GM19395 (cell line): ENCODE results near the gene SNX5.
A peak's percentile ranks its signal among the peaks of the same experiment; 100 is the strongest.

Source experiments
- ATAC-seq: cut with Tn5 transposase; IDR thresholded peaks from one replicate; pipeline ENCODE4 v1.9.1; 2021; ENCODE audit warnings: mild to moderate bottlenecking, moderate library complexity; ENCODE audit not compliant: unreplicated experiment

SNX5 gene

DNA sequence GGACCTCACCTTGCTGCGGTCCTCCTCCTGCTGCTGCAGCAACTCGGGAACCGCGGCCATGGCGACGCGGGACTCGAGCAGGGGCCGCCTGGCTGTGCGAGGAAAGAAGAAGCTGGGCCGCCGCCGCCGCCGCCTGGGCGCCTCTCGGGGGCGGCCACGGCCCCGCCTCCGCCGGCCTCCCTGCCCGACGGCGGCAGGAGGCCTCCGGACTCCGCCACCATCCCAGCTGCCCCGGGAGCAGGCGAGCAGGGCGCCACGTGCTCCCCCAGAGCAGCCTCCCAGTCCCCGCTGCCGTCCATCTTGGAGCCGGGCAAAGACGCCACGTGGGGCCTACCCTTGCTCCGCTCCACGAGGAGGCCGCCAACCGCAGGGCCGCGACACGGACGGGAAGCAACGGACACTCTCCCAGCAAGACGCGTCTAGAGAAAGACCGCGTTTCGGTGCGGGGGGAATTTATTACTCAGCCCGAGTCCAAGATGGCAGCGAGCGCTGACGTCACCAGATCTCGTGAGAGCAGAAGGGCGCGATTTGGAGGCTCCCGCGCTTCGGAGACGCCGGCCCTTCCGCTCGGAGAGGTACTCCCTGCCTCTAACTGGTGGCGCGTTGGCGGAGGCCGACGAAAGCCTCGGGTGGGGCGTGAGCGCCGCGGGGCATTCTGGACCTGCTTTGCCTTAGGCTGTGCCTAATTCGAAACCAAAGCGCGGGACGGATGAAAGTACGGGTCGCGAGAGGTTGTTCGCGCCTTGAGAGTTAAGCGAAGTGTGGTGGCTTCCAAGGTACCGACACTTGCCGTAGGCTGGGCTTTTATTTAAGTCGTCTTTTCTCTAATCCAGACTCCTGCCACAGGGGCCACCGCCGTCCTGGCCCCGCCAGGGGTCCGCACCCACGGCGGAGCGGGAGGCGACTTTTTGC lies at the start of gene SNX5, which contains the start of gene MGME1:
TSS of gene SNX5 (minus strand) at position 429 of the 912 bp plus-strand sequence. CDS start at position 60, 369 bp downstream.
TSS of gene MGME1 (plus strand) at position 653 of the 912 bp plus-strand sequence. CDS start 842 bp downstream, outside the sequence.
- peak; percentile 75 for ATAC-seq

DNA sequence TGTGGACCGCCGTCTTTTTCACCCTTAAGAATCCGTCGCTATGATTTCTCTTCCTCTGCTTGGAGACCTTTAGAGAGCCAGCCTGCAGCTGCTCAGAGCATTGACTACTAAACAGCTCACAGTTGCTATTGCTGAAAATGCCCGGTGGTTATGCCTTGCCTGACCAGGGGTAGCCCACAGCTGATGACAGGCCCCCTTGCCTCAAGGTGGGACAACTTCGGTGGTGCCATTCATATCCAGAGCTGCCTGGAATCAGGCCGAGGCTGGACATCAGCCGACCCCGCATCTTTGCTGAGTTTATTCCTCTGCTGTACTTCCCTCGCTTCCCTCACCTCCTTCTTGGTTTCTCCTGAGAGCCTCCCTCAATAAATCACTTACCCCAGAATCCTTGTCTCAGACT lies 49.5 kb upstream of the SNX5 start:
- ATAC-seq, result no peak

DNA sequence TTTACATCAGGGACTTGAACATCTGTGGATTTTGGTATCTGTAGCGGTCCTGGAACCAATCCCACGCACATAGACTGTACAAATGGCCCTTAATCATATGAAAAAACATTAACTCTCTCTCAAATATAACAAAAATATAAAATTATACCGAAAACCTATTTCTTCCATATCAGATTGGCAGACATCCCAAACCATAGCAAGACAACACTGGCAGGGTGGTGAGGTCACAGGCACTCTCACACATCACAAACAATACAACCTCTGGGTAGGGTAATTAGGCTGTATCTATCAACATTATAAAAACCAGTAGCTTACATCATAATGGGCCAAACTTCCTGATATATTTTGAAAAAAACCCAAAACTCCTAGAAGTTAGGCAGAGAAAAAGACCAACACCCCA lies 48.2 kb upstream of the SNX5 start:
- ATAC-seq, result no peak

DNA sequence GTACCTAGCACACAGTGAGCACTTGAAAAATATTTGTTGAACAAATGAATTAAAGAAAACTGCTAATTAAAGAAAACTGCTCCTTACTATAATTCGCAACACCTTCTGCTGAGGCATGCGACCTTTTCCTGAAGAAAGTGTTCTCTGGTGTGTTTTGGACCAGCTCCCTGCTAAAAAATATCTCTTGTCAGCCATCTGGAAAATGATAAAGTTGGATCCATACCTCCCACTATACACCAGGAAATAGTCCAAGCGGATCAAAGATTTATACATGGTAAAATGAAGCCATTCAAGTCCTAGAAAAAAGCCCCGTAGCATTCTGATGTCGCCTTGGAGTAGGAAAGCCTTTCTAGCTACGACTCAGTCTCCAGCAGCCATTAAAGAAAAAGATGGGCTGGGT lies 45.8 kb upstream of the SNX5 start:
- no peak for ATAC-seq

DNA sequence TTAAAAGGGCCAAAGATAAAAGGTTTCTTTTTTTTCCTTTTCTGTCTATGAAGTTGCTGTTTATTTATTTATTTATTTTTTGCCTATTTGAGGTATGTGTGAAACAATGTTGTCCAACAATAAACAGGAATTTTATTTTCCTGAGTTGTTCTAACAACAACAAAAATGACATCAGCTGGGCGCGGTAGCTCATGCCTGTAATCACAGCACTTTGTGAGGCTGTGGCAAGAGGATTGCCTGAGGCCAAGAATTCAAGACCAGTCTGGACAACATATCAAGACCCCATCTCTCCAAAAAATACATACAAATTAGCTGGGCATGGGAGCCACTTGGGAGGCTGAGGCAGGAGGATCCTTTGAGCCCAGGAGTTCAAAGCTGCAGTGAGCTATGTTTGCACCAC lies 44.3 kb upstream of the SNX5 start:
- ATAC-seq, result no peak

DNA sequence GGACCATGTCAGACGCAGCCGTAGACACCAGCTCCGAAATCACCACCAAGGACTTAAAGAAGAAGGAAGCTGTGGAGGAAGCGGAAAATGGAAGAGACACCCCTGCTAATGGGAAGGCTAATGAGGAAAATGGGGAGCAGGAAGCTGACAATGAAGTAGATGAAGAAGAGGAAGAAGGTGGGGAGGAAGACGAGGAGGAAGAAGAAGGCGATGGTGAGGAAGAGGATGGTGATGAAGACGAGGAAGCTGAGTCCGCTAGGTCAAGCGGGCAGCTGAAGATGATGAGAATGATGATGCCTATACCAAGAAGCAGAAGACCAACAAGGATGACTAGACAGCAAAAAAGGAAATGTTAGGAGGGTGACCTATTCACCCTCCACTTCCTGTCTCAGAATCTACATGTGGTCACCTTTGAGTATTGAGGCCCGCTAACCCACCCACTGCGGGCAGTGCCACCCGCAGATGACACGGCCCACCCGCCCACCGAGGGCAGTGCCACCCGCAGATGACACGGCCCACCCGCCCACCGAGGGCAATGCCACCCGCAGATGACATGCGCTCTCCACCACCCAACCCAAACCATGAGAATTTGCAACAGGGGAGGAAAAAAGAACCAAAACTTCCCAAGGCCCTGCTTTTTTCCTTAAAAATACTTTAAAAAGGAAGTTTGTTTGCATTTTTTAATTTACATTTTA lies 43.5 kb upstream of the SNX5 start:
- no peak for ATAC-seq

DNA sequence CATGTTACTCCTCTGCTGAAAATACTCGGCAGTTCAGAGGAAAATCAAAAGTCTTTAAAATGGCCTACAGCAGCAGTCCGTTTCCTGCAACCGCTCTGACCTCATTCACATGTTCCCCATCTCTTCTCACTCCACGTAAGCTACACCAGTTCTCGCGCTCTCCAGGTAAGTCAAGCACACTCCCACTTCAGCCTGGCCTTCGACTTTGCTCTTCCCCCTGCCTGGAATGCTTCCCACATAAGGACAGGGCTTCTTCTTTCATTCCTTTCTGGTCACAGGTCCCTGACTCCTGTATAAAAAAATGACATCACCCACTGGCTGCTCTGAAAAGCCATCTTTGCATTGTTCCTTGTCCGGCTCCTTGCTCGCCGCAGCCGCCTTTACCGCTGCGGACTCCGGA lies 42.9 kb upstream of the SNX5 start:
- no peak for ATAC-seq

DNA sequence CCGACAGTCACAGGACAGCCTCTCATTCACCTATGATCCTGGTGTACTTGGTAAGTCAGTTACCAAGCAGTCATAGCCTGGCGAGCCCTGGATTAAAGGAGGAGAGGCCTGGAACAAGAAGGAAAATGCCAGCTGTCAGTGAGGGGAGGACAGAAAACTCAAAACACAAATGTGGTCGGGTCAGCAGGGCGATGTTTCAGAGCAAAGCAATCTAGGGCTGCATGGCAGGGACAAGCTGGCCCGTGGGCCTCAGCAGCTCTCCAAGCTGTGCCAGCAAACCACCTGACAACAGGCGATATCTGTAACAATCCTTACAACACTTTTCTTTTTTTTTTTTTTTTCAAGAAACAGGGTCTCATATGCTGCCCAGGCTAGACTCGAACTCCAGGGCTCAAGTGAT lies 40.5 kb upstream of the SNX5 start:
- no peak for ATAC-seq

DNA sequence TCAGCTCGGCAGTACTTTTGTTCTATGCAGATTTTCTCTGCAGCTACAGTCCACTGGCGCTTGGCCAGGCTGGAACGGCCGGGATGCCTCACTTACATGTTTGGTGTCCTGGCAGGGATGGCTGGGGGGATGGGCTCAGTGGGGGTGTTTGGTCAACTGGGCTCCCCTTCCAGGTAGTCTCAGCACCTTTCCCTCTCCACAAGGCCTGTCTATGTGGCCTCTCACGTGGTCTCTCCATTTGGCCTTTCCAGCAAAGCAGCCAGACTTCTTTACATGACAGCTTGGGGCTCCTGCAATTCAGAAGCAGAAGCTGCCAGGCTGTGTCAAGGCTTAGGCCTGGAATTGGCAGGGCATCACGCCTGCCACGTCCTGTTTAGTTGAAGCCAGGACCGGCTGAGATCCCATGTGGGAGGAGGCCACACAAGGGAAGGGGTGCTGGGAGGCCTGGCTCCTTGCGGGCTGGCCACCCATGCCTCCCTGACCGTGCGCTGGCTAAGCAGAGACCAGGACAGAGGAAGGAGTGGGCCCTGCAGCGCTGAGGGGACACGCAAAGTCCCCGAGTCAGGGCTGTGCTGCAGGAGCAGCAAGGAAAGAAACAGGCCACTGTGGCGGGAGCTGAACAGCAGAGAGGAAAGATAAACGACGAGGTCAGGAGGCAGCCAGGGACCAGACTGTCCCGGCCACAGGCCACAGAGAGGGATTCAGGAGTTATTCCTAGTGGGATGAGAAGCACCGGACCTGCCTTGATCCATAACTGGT lies 39.1 kb upstream of the SNX5 start:
- ATAC-seq, result no peak

DNA sequence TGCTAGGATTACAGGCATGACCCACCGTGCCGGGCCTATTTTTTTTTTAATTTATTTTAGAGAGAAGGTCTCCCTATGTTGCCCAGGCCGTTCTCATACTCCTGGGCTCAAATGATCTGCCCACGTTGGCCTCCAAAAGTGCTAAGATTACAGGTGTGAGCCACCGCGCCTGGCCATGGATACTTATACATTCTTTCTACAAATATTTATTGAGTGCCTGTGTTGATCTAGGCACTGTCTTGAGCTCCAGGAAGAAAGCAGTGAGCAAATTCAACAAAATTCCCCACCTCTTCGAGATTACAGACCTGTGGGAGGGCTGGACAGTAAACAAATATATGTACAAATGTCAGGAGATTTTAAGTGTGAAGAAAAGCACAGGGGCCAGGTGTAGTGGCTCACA lies 38.1 kb upstream of the SNX5 start:
- ATAC-seq, result no peak

DNA sequence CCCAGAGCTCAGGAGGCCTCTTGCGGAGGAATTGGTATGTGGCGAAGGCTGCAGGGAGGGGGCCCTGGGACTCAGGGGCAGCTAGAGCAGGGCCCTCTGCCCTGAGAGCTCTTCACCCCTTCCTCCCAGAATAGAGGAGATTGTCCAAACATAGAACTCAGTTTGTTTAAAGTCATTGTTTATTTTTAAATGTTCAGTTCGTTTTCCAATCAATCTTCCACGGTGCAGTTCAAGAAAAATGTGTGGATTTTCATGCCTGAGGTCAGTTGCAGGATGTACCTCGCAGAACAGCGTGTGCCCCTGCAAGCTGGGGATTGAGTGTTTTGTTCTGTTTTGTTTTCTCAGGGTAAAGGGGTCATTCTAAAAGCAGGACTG lies 37.4 kb upstream of the SNX5 start:
- no peak for ATAC-seq

DNA sequence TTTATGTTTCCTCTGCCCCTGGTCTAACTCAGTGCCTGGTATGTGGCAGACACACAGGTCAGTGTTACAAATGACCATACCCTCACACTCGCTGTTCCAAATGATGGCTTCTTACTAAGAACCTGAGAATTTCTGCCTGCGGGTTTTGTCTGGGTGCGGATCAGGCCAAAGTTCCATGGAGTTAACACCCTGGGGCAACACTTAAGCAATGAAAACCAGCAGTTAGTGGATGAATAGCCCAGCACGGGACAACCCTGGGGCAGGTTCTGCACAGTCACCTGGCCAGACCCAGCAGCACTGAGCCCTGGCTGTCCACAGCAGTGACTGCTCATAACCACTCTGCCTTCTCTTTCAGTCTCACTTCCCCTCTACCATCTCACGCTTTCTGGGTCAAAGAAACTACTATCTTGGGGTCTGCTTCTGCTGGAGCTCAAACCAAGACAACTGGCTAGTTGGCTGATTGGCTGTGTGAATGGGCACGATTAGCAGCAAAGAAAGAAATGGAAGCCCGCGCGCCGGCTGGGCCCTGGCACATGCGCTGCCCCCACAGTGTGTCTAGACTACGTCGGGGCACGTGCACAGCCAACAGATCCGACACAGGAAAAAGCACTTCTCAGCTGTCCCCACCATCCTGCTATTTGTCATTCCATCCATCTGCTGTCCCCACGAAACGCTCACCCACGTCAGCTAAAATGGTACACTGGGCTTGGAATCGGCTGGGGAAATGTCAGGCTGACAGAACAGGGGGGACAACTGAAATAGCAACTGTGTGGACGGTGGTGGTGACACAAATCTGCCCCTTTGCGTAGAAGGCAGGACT lies 36.8 kb upstream of the SNX5 start:
- ATAC-seq, result peak; percentile 94

DNA sequence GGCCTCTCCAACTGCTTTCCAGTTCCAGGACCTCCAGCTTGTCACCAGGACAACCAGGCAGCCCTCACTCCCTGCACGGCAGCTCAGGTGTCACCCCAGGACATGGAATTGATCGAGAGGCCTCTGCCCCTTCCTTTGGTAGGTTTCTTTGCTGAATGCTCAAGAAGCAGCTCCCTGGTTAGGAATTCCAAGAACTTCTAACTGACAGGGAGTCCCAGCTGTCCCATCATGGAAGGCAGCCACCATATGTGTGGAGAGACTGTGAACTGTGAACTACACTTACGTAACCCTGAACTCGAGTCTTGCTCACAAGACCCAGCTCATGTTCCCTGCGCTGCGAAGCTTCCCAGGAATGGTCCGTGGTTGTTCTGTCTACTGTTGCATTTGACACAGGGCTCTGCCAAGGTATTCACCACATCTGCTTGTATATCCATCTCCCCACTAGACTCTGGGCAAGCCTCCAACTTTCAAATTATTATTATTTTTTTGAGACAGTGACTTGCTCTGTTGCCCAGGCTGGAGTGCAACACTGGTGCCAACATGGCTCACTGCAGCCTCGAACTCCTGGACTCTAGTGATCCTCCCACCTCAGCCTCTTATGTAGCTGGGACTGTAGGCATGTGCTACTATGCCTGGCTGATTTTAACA lies 35.9 kb upstream of the SNX5 start:
- no peak for ATAC-seq

DNA sequence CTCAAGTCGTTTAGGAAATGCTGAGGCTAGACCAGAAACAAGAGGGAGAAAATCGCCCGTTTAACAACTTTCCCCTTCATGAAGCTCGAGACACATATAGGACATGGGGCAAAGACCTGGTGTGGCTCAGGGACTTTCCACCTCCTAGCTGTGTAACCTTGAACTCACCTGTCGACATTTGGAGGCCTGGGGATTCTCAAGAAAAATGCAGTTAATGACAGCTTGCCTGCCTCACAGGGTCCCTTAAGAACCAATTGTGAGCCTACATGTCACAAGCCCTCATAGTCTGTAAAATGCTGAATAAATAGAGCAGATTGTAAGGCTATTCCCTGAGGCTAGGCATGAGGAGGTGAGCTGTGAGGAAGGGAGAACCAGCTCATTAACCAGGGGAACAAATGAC lies 35.3 kb upstream of the SNX5 start:
- ATAC-seq, result peak; percentile 43

DNA sequence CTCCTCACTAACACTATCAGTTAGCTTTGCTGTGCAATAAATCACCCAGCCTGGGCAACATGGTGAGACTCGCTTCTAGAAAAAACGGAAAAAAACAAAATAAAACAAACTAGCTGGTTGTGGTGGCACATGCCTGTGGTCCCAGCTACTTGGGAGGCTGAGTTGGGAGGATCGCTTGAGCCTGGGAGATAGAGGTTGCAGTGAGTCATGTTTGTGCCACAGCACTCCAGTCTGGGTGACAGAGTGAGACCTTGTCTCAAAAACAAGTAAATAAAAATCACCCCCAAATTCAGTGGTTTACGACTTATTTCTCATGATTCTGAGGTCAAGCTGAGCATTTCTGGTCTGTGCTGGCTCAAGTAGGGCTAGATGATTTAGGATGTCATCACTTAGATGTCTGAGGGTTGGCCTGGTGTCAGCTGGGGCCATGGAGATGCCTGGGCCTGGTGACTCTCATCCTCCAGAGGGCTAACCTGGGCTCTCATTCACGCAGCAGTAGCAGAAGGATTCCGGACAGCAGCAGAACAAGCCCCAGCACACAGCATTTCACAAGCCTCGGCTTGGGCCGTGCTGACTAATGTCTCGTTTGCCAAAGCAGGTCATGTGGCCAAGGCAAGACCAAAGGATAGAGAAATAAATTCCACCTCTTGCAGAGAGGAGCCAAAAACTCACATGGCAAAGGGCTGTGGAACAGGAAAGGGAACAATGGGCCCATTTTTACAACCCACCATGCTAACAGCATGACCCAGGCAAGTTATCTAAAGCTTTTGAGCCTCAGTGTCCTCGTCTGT lies 32.7 kb upstream of the SNX5 start:
- no peak for ATAC-seq

DNA sequence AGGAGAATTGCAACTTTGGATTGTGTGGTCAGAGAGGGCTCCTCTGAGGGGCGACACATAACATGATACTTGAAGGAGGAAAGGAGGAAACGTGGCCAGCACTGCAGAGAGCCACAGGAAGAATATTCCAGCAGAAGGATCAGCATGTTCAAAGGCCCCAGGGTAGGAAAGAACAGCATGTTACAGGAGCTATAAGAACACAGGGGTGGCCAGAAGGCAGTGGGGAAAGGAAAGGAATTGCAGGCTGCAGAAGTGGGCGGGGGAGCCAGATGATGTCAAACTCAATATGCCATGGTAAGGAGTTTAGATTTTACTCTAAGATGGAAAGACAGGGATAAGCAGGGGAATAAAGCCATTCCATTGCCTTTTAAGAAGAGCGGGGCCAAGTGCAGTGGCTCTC lies 31.0 kb upstream of the SNX5 start:
- ATAC-seq, result no peak

DNA sequence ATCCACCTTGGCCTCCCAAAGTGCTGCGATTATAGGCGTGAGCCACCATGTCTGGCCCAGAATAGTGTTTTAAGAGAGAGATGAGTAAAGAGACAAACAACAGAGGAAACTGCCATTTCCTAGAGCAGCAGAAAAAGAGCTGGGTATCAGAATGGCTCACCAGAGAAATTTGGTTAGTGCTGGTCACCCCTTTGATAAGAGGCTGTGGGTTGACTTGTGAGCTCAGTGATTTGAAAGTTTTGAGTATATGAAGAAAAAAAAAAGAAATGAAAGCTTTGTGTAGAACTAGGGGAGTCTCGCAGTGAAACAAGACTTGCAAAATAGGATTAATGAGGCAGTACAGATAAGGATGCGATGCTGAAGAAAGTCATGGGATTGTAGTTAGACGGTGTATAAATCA lies 29.9 kb upstream of the SNX5 start:
- no peak for ATAC-seq

DNA sequence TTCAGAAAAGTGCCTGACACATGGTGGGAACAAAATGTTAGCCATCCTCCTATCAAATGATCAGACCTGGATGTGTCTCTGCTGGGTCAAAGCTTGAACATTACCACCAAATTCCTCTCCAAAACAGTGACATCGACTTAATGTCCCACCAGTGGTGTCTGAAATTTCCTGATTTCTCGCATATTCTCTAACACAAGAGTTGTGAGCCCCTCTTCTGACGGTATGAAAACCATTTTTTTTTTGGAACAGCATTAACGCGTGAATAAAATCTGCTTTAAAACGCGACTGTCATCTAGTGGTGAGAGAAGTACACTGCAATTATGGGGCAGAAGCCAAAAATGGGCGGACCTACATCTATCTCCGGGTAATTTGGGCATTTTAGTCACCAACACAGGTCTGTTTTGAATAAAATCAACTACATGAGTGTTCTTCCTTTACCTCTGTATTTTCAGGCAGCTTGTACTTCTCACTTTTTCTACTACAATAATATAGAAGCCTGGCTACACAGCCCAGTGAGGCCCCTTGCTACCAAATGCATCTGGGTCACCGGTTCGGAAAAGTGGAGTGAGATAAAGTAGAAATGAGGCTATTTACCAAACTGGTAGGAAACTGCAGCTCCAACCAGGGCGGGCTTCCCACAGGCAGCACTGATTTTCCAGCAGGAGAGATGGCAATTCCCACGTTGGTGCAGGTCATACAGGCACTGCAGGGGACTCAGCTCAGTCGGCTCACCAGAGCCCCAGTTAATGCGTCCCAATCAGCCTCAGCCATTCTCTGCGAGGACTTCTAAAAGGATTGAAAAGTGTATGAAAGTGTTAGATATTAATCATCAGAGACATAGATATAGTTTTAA lies 27.6 kb upstream of the SNX5 start:
- peak; percentile 50 for ATAC-seq
